H1 (cell line): ENCODE results near the gene TTC21A. TPM values are rescaled to one million over a fixed set of nuclear protein-coding genes. Genes with fewer than 3 reads are reported as not detected.

ENCODE experiments used
- CTCF ChIA-PET: fragments of 300-600 bp; sonication (Branson Sonifier 250); formaldehyde crosslinking; loops from one replicate; lab custom pipeline; 2021; ENCODE audit not compliant: partially characterized antibody; lab: Charles Lee
- POLR2A ChIA-PET: fragments of 300-600 bp; sonication (Branson Sonifier 250); formaldehyde crosslinking; loops from one replicate; lab custom pipeline; 2021; ENCODE audit warnings: inconsistent platforms; ENCODE audit not compliant: partially characterized antibody; lab: Charles Lee
- DNase-seq, 2 experiments: peaks; one replicate each; pipeline versions ENCODE4 v3.0.0 to v3.0.0-alpha.2; 2010 to 2022; ENCODE audit warnings: low spot score in 2 of 2, low read depth in 1 of 2, mixed read lengths in 1 of 2
- FAIRE-seq: peaks from 2 replicates; lab custom pipeline; 2011; peaks lifted over from hg19 to GRCh38; lab: Jason Lieb, UNC
- H2AFZ ChIP-seq: 2 replicates; pipeline ENCODE4 v1.8.1; 2012; ENCODE audit warnings: low read length, inconsistent platforms
- H2AK5ac ChIP-seq: 2 replicates; pipeline ENCODE4 v1.6.1; 2013; ENCODE audit warnings: low read depth, low read length
- H2BK120ac ChIP-seq: replicated peaks from 2 replicates; pipeline ENCODE3; 2013; ENCODE audit warnings: low read depth, low read length, inconsistent platforms
- H2BK12ac ChIP-seq: 2 replicates; pipeline ENCODE4 v1.6.1; 2013; ENCODE audit warnings: low read depth, low read length
- H2BK15ac ChIP-seq: 2 replicates; pipeline ENCODE4 v1.6.1; 2013; ENCODE audit warnings: low read length
- H2BK20ac ChIP-seq: 2 replicates; pipeline ENCODE4 v1.6.1; 2013; ENCODE audit warnings: low read length
- H2BK5ac ChIP-seq: 2 replicates; pipeline ENCODE4 v1.6.1; 2013; ENCODE audit warnings: low read depth, low read length
- H3K14ac ChIP-seq: 2 replicates; pipeline ENCODE4 v1.6.1; 2013; ENCODE audit warnings: inconsistent platforms; ENCODE audit not compliant: insufficient read length
- H3K18ac ChIP-seq: 2 replicates; pipeline ENCODE4 v1.6.1; 2013; ENCODE audit warnings: low read length; ENCODE audit errors: extremely low read depth
- H3K23ac ChIP-seq: 2 replicates; pipeline ENCODE4 v1.6.1; 2013; ENCODE audit warnings: inconsistent platforms; ENCODE audit not compliant: insufficient read length
- H3K23me2 ChIP-seq: 2 replicates; pipeline ENCODE4 v1.6.1; 2013; ENCODE audit warnings: low read depth, low read length
- H3K27ac ChIP-seq: 2 replicates; pipeline ENCODE4 v1.6.1; 2011; ENCODE audit warnings: low read depth, low read length, inconsistent platforms
- H3K27me3 ChIP-seq, 4 experiments: replicated peaks in 1 of 4; 1 replicate in 1 of 4; 2 replicates in 3 of 4; pipeline versions ENCODE4 v1.6.1 to v1.8.1; 2011 to 2013; ENCODE audit warnings: low read length in 3 of 4, mild to moderate bottlenecking in 3 of 4, inconsistent platforms in 2 of 4, mixed read lengths in 2 of 4, moderate library complexity in 1 of 4; ENCODE audit not compliant: control insufficient read depth in 3 of 4, insufficient read depth in 3 of 4; ENCODE audit errors: extremely low read depth in 1 of 4
- H3K36me3 ChIP-seq, 4 experiments: 2 replicates each; pipeline versions ENCODE4 v1.6.1 to v1.8.1; 2011 to 2013; ENCODE audit warnings: mild to moderate bottlenecking in 4 of 4, low read length in 3 of 4, moderate library complexity in 2 of 4, control low read depth in 1 of 4, inconsistent platforms in 1 of 4; ENCODE audit not compliant: insufficient read depth in 4 of 4, control insufficient read depth in 2 of 4
- H3K4ac ChIP-seq: replicated peaks from 2 replicates; pipeline ENCODE3; 2013; ENCODE audit warnings: low read length, low read depth, mixed read lengths, inconsistent platforms; ENCODE audit not compliant: insufficient read length
- H3K4me1 ChIP-seq, 4 experiments: replicated peaks in 1 of 4; 1 replicate in 1 of 4; 2 replicates in 3 of 4; pipeline versions ENCODE4 v1.6.1 to v1.8.1; 2011 to 2013; ENCODE audit warnings: low read length in 3 of 4, inconsistent platforms in 2 of 4, mixed read lengths in 1 of 4; ENCODE audit not compliant: insufficient read depth in 4 of 4, control insufficient read depth in 3 of 4
- H3K4me2 ChIP-seq, 2 experiments: 2 replicates each; pipeline versions ENCODE4 v1.6.1 to v1.8.1; 2011 to 2013; ENCODE audit warnings: low read depth in 2 of 2, low read length in 2 of 2, control low read depth in 1 of 2, inconsistent platforms in 1 of 2, mild to moderate bottlenecking in 1 of 2; ENCODE audit not compliant: insufficient read depth in 1 of 2
- H3K4me3 ChIP-seq, 4 experiments: fragments of 200-600, 300-600 bp in 1 of 4; sonication (generic), shearing (Covaris generic), sonication (Bioruptor Twin) in 1 of 4; 2 replicates each; pipeline versions ENCODE4 v1.5.1 to v1.8.1; 2011 to 2016; ENCODE audit warnings: low read length in 4 of 4, low read depth in 3 of 4, control low read depth in 2 of 4, inconsistent platforms in 2 of 4, mild to moderate bottlenecking in 2 of 4, mixed read lengths in 1 of 4, moderate library complexity in 1 of 4; ENCODE audit not compliant: insufficient read depth in 2 of 4; ENCODE audit errors: extremely low read depth in 1 of 4
- H3K56ac ChIP-seq: replicated peaks from 2 replicates; pipeline ENCODE3; 2013; ENCODE audit warnings: low read depth, mild to moderate bottlenecking, mixed read lengths, low read length, inconsistent platforms; ENCODE audit not compliant: insufficient read length
- H3K79me1 ChIP-seq: 2 replicates; pipeline ENCODE4 v1.6.1; 2013; ENCODE audit warnings: low read depth, low read length, control low read depth
- H3K79me2 ChIP-seq, 2 experiments: 2 replicates each; pipeline versions ENCODE4 v1.6.1 to v1.8.1; 2012 to 2013; ENCODE audit warnings: low read length in 2 of 2, mild to moderate bottlenecking in 2 of 2, inconsistent platforms in 1 of 2; ENCODE audit not compliant: insufficient read depth in 2 of 2, control insufficient read depth in 1 of 2
- H3K9ac ChIP-seq, 4 experiments: replicated peaks in 1 of 4; 1 replicate in 1 of 4; 2 replicates in 3 of 4; pipeline versions ENCODE4 v1.6.1 to v1.8.1; 2011 to 2013; ENCODE audit warnings: low read depth in 3 of 4, low read length in 3 of 4, control low read depth in 2 of 4, mild to moderate bottlenecking in 2 of 4, moderate library complexity in 2 of 4, inconsistent platforms in 1 of 4; ENCODE audit errors: extremely low read depth in 1 of 4
- H3K9me3 ChIP-seq, 2 experiments: 2 replicates each; pipeline versions ENCODE4 v1.6.1 to v1.8.1; 2012 to 2013; ENCODE audit warnings: mild to moderate bottlenecking in 2 of 2, moderate library complexity in 2 of 2, control low read depth in 1 of 2, inconsistent platforms in 1 of 2, low read depth in 1 of 2, low read length in 1 of 2, mixed read lengths in 1 of 2; ENCODE audit not compliant: insufficient read depth in 2 of 2
- H4K20me1 ChIP-seq, 2 experiments: replicated peaks in 1 of 2; 2 replicates each; pipeline versions ENCODE3 to v1.8.1; 2011 to 2013; ENCODE audit warnings: inconsistent platforms in 2 of 2, low read length in 2 of 2, mild to moderate bottlenecking in 1 of 2; ENCODE audit not compliant: insufficient read depth in 2 of 2, control insufficient read depth in 1 of 2
- H4K5ac ChIP-seq: 2 replicates; pipeline ENCODE4 v1.6.1; 2013; ENCODE audit warnings: low read length, low read depth, mixed read lengths, inconsistent platforms; ENCODE audit not compliant: insufficient read length
- H4K8ac ChIP-seq: 2 replicates; pipeline ENCODE4 v1.8.0; 2013; ENCODE audit warnings: mild to moderate bottlenecking, moderate library complexity, low read length, inconsistent platforms; ENCODE audit not compliant: insufficient read depth; ENCODE audit errors: extremely low read depth
- H4K91ac ChIP-seq: replicated peaks from 2 replicates; pipeline ENCODE3; 2013; ENCODE audit warnings: low read length, mixed read lengths, inconsistent platforms; ENCODE audit not compliant: insufficient read length
- CHD2 ChIP-seq: IDR thresholded peaks from 2 replicates; pipeline ENCODE4 v1.6.1; 2012; ENCODE audit warnings: low read length, improper control_type of control experiment
- EZH2 ChIP-seq: fragments of 200-600 bp; sonication (generic); IDR thresholded peaks from 2 replicates; pipeline ENCODE4 v1.7.1; 2012; ENCODE audit warnings: low read depth, mild to moderate bottlenecking, moderate library complexity, low read length, inconsistent platforms; ENCODE audit not compliant: severe bottlenecking
- JUN ChIP-seq: IDR thresholded peaks from 2 replicates; pipeline ENCODE4 v1.6.1; 2011; ENCODE audit warnings: low read depth, mild to moderate bottlenecking, improper control_type of control experiment, low read length
- JUND ChIP-seq: IDR thresholded peaks from 2 replicates; pipeline ENCODE4 v1.6.1; 2011; ENCODE audit warnings: mild to moderate bottlenecking, improper control_type of control experiment, low read length
- PHF8 ChIP-seq: fragments of 200-600 bp; sonication (generic); conservative IDR thresholded peaks from 2 replicates; pipeline ENCODE4 v1.7.1; 2012; ENCODE audit warnings: low read depth, mild to moderate bottlenecking, inconsistent platforms, low read length, moderate library complexity
- SP2 ChIP-seq: IDR thresholded peaks from 2 replicates; pipeline ENCODE4 v1.6.1; 2012; ENCODE audit warnings: mild to moderate bottlenecking, low read length, inconsistent platforms
- SUZ12 ChIP-seq: fragments of 200-600 bp; sonication (generic); IDR thresholded peaks from 2 replicates; pipeline ENCODE4 v1.6.1; 2012; ENCODE audit warnings: mild to moderate bottlenecking, inconsistent platforms, low read length, moderate library complexity, mixed read lengths
- YY1 ChIP-seq: IDR thresholded peaks from 2 replicates; pipeline ENCODE4 v1.6.1; 2011; ENCODE audit warnings: low read depth, mild to moderate bottlenecking, low read length
- WGBS, 2 experiments: shearing (Covaris generic) in 1 of 2; methylation state at CpG; one replicate each; pipeline versions ENCODE4 v1.1.6 to v1.1.7; 2013 to 2015; ENCODE audit warnings: low lambda C conversion rate in 2 of 2, mixed read lengths in 2 of 2, inconsistent platforms in 1 of 2, low coverage in 1 of 2, missing lambda C conversion rate in 1 of 2; ENCODE audit not compliant: insufficient replicate concordance in 2 of 2, insufficient coverage in 1 of 2, insufficient read length in 1 of 2; ENCODE audit errors: extremely low coverage in 1 of 2, missing lambda C conversion rate in 1 of 2; 5-methylcytosine and 5-hydroxymethylcytosine counted together
- polyA plus RNA-seq, 7 experiments: library from polyadenylated mRNA; depleted of rRNA in 3 of 7; stranded (reverse) in 5 of 7; unstranded in 2 of 7; fragments of >200 nt in 5 of 7; fragments of 200-250 nt in 2 of 7; gene quantifications; 1 replicate in 5 of 7; 2 replicates in 1 of 7; 4 replicates in 1 of 7; pipeline versions ENCODE4 v1.2.1 to v1.2.3, GENCODE V29; 2011 to 2013; ENCODE audit warnings: missing spikeins in 2 of 7, mixed read lengths in 2 of 7
- total RNA-seq: library from RNA; stranded (reverse); fragmentation: NEBNext Ultra II Directional; extraction: Animal tissue kit (Norgen Biotek cat#: 25700); gene quantifications from 2 replicates; pipeline ENCODE4 v1.2.1, GENCODE V29; 2021
- TF ChIP-seq, protein P1 (sequence below), 3 experiments: IDR thresholded peaks; 1 replicate in 2 of 3; 2 replicates in 1 of 3; pipeline versions ENCODE4 v1.5.1 to v1.6.1; 2011; ENCODE audit warnings: low read length in 3 of 3, mild to moderate bottlenecking in 3 of 3, inconsistent platforms in 2 of 3, low read depth in 1 of 3, moderate library complexity in 1 of 3; ENCODE audit not compliant: insufficient read depth in 1 of 3; ENCODE audit errors: control extremely low read depth in 1 of 3

The TTC21A gene
- total and polyA plus RNA-seq, 2 of the 8 experiments (the other 6 are each of a cell fraction or from before 2014, with no cell fraction given), result 2.3 to 2.8 TPM

DNA sequence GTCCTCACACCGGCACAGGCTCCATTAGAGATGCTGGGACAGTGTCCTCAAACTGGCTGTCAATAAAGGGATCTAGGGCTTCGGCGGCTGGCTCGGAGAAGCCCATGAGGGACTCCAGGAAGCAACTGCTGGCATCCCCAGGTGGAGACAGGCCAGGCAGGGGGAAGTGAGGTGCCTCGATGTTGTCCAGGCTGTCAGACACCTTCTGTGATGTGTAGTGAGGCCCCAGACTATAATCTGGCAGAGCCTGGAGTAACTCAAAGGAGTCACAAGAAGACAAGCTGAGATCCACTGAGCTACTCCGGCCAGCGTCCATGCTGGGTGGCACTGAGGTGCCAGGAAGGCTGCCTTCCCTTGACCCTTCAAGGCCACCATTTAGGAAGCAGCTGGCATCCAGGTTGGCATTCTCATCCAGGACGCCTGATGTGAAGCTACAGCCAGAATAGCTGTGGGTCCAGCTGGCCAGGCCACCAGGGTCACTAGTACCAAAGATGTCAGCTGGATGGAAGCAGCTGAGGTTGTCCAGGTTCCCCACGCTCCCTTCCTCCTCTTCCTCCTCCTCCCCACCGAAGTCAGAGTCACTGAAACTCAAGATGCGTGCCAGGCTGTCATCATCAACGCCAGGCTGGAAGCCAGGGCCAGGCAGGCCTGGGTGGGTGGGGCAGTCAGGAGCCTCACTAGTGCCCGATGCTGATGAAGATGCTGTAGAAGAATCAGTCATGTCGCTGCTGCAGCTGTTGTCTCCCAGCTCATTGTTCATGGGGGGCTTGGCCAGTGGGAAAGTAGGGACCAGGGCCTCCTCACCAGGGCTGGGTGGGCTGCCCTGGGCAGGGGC, 35.8 kb downstream of the TTC21A start:
- H3K4me1 ChIP-seq, result peaks cover 0 to 15% (median 11%) of the 10 kb centered on the region in 4 experiments; a peak in 6 of 7 replicates
- H3K4me3 ChIP-seq, result no peak overlapping the region
- no peak overlapping the region for H2BK15ac ChIP-seq
- peaks cover 14 to 45% (median 21%) of the 10 kb centered on the region in 4 experiments; a peak in 6 of 8 replicates for H3K36me3 ChIP-seq
- no peaks in the 10 kb centered on the region for H3K27me3 ChIP-seq
- H3K27ac ChIP-seq, result no peak overlapping the region
- peaks cover 4% of the 10 kb centered on the region; the same call in 1 of the 2 replicates for H3K79me1 ChIP-seq
- no peak overlapping the region for H3K4me2 ChIP-seq
- H3K9ac ChIP-seq, result no peak overlapping the region
- no peak overlapping the region for H4K8ac ChIP-seq
- no peak overlapping the region for H2AFZ ChIP-seq
- H3K14ac ChIP-seq, result no peak overlapping the region
- ChIA-PET POLR2A (interaction anchor here (1.1 to 1.4 kb wide), 3 partner anchors 17 to 37 kb away, joined by 3 read pairs; no protein-coding TSS in a partner anchor), CTCF (interaction anchor here (0.6 to 3.1 kb wide), 8 partner anchors 8 to 909 kb away, joined by 3 to 11 read pairs (median 4); partner anchors contain the start of genes GORASP1 and TTC21A)
- DNase-seq (no peak), FAIRE-seq (no peak)
- H4K20me1 ChIP-seq, result peaks cover 0 to 25% of the 10 kb centered on the region in 2 experiments
- H4K91ac ChIP-seq, result no peak overlapping the region
- no peak overlapping the region for H3K56ac ChIP-seq
- H2BK5ac ChIP-seq, result no peak overlapping the region
- H3K9me3 ChIP-seq, result no peaks in the 10 kb centered on the region
- no peak overlapping the region for H2BK120ac ChIP-seq
- no peak overlapping the region for H2BK20ac ChIP-seq
- H2AK5ac ChIP-seq, result no peak overlapping the region
- H3K18ac ChIP-seq, result no peak overlapping the region
- WGBS, 2 experiments, result 82% methylated on average over 13 of the region's 14 CpGs; no CpG with 5 or more reads in 1 of the 2 experiments
- no peaks in the 10 kb centered on the region; the same call in 1 of the 2 replicates for H3K23me2 ChIP-seq
- no peak overlapping the region for H3K4ac ChIP-seq
- no peak overlapping the region for H3K23ac ChIP-seq
- H4K5ac ChIP-seq, result no peak overlapping the region
- peaks cover 0 to 18% of the 10 kb centered on the region in 2 experiments; a peak in 2 of 4 replicates for H3K79me2 ChIP-seq
- no peak overlapping the region for H2BK12ac ChIP-seq
- TF ChIP-seq, protein P1, sequence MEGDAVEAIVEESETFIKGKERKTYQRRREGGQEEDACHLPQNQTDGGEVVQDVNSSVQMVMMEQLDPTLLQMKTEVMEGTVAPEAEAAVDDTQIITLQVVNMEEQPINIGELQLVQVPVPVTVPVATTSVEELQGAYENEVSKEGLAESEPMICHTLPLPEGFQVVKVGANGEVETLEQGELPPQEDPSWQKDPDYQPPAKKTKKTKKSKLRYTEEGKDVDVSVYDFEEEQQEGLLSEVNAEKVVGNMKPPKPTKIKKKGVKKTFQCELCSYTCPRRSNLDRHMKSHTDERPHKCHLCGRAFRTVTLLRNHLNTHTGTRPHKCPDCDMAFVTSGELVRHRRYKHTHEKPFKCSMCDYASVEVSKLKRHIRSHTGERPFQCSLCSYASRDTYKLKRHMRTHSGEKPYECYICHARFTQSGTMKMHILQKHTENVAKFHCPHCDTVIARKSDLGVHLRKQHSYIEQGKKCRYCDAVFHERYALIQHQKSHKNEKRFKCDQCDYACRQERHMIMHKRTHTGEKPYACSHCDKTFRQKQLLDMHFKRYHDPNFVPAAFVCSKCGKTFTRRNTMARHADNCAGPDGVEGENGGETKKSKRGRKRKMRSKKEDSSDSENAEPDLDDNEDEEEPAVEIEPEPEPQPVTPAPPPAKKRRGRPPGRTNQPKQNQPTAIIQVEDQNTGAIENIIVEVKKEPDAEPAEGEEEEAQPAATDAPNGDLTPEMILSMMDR (IDR thresholded peaks at IDR 0.05; ENCODE audit: control extremely low read depth in 1 of 3, insufficient read depth in 1 of 3, low read depth in 1 of 3, low read length in 3 of 3), result no peak
- no peak for TF ChIP-seq EZH2
- no peak for TF ChIP-seq PHF8
- no peak for TF ChIP-seq SP2
- TF ChIP-seq CHD2, result no peak
- TF ChIP-seq JUN, result no peak
- TF ChIP-seq SUZ12, result no peak
- no peak for TF ChIP-seq YY1
- no peak for TF ChIP-seq JUND
